ENCODE data around the gene ETV5. TPM values are rescaled to one million over a fixed set of nuclear protein-coding genes. Genes with fewer than 3 reads are reported as not detected.

The ETV5 gene
- total RNA-seq (2021) (39.3 and 65.7 TPM in 2 replicates), Bru-seq, nascent RNA (percentile 92 among the genes with signal in this experiment), BruChase-seq, experiment 1, labeled RNA remaining after a 2-hour chase (percentile 67 among the genes with signal in this experiment), BruChase-seq, experiment 2, labeled RNA remaining after a 6-hour chase (percentile 88 among the genes with signal in this experiment)
- long read RNA-seq, full-length matches to known transcripts, result 22 of 32 reads
- long read RNA-seq, partial matches to known transcripts, result 3 of 32 reads
- long read RNA-seq, other reads (novel, unspliced or antisense), result 7 of 32 reads

GRCh38 chr3:186108941-186109865, at the start of gene ETV5:
Gene ETV5 (minus strand): TSS chr3:186109089. CDS start chr3:186105868, 3,221 bp downstream.
- ChIA-PET POLR2A (ENCODE audit: unreplicated experiment) (interaction anchor here (0.6 to 0.7 kb wide), 3 partner anchors 30 to 461 kb away, joined by 3 to 12 read pairs (median 6); no protein-coding TSS in a partner anchor), CTCF (interaction anchor here (1.0 kb wide), 1 partner anchor 166 kb away, joined by 3 read pairs; no protein-coding TSS in a partner anchor)
- H3K9me2 ChIP-seq (ENCODE audit: insufficient read depth), result no peaks in the 10 kb centered on the region
- H3K4me2 ChIP-seq, result peak within 1 kb of the TSS; percentile 92
- peaks cover 12% of the 10 kb centered on the region for H3K36me3 ChIP-seq (ENCODE audit: low read depth)
- peak within 1 kb of the TSS; percentile 87 for H3K4me3 ChIP-seq
- H3K9me3 ChIP-seq (ENCODE audit: insufficient read depth, low read depth), result no peaks in the 10 kb centered on the region
- H2AFZ ChIP-seq, result peak within 1 kb of the TSS; percentile 88
- intact Hi-C loops (cut with micrococcal nuclease; ENCODE audit: unreplicated experiment), result loop anchor here (1.0 to 10.0 kb wide), 7 partner anchors 113 to 673 kb away; partner anchors contain the start of genes DNAJB11 and EIF4A2
- no TSS peak for BruUV-seq (replicated peaks)
- peaks cover 40% of the 10 kb centered on the region for H3K79me2 ChIP-seq (ENCODE audit: low read depth)
- peak; percentile 100 for DNase-seq
- no peaks in the 10 kb centered on the region for H4K20me1 ChIP-seq (ENCODE audit: insufficient read depth)
- H3F3A ChIP-seq (ENCODE audit: insufficient read depth, low read depth), result peaks cover 32% of the 10 kb centered on the region
- H3K27ac ChIP-seq, result peak within 1 kb of the TSS; percentile 80
- TF ChIP-seq EZH2 (IDR thresholded peaks at IDR 0.05; ENCODE audit: low read depth) (no peak), CTCF (conservative IDR thresholded peaks at IDR 0.05) (no peak)
- H3K27me3 ChIP-seq (ENCODE audit: insufficient read depth, low read depth), result no peaks in the 10 kb centered on the region
- H3K4me1 ChIP-seq (replicated peaks; ENCODE audit: insufficient read depth), result peaks cover 40% of the 10 kb centered on the region

GRCh38 chr3:186154641-186155040, 45.8 kb upstream of the ETV5 start:
- H3K9me2 ChIP-seq (ENCODE audit: insufficient read depth), result no peaks in the 10 kb centered on the region
- DNase-seq, result no peak
- H3K27ac ChIP-seq, result no peak overlapping the region
- H3K9me3 ChIP-seq (ENCODE audit: insufficient read depth, low read depth), result no peaks in the 10 kb centered on the region
- no peaks in the 10 kb centered on the region for H3K79me2 ChIP-seq (ENCODE audit: low read depth)
- TF ChIP-seq EZH2 (IDR thresholded peaks at IDR 0.05; ENCODE audit: low read depth) (no peak), CTCF (conservative IDR thresholded peaks at IDR 0.05) (no peak)
- H3F3A ChIP-seq (ENCODE audit: insufficient read depth, low read depth), result no peaks in the 10 kb centered on the region
- H3K27me3 ChIP-seq (ENCODE audit: insufficient read depth, low read depth), result no peaks in the 10 kb centered on the region
- intact Hi-C loops (cut with micrococcal nuclease; ENCODE audit: unreplicated experiment), result no loop called here
- no TSS peak for BruUV-seq (replicated peaks)
- no peaks in the 10 kb centered on the region for H3K36me3 ChIP-seq (ENCODE audit: low read depth)
- H2AFZ ChIP-seq, result no peak overlapping the region
- no peaks in the 10 kb centered on the region for H3K4me1 ChIP-seq (replicated peaks; ENCODE audit: insufficient read depth)
- H4K20me1 ChIP-seq (ENCODE audit: insufficient read depth), result no peaks in the 10 kb centered on the region
- no peak overlapping the region for H3K4me3 ChIP-seq
- ChIA-PET POLR2A (ENCODE audit: unreplicated experiment) (interaction anchor here (0.7 kb wide), 1 partner anchor 60 kb away, joined by 3 read pairs; no protein-coding TSS in a partner anchor), CTCF (no interaction called here)
- H3K4me2 ChIP-seq, result no peak overlapping the region

- DNase-seq, result no peak
- no TSS peak for BruUV-seq (replicated peaks)
- no peaks in the 10 kb centered on the region for H3K4me1 ChIP-seq (replicated peaks; ENCODE audit: insufficient read depth)
- intact Hi-C loops (cut with micrococcal nuclease; ENCODE audit: unreplicated experiment), result no loop called here
- H3K4me3 ChIP-seq, result no peak overlapping the region
- H2AFZ ChIP-seq, result no peak overlapping the region
- ChIA-PET POLR2A (ENCODE audit: unreplicated experiment) (interaction anchor here (0.6 kb wide), 1 partner anchor 10 kb away, joined by 4 read pairs; no protein-coding TSS in a partner anchor), CTCF (no interaction called here)
- H3K79me2 ChIP-seq (ENCODE audit: low read depth), result no peaks in the 10 kb centered on the region
- no peaks in the 10 kb centered on the region for H3K36me3 ChIP-seq (ENCODE audit: low read depth)
- H3K9me2 ChIP-seq (ENCODE audit: insufficient read depth), result no peaks in the 10 kb centered on the region
- H3F3A ChIP-seq (ENCODE audit: insufficient read depth, low read depth), result no peaks in the 10 kb centered on the region
- no peak overlapping the region for H3K27ac ChIP-seq
- H4K20me1 ChIP-seq (ENCODE audit: insufficient read depth), result no peaks in the 10 kb centered on the region
- no peak overlapping the region for H3K4me2 ChIP-seq
- TF ChIP-seq CTCF (conservative IDR thresholded peaks at IDR 0.05) (no peak), EZH2 (IDR thresholded peaks at IDR 0.05; ENCODE audit: low read depth) (no peak)
- H3K9me3 ChIP-seq (ENCODE audit: insufficient read depth, low read depth), result no peaks in the 10 kb centered on the region
- H3K27me3 ChIP-seq (ENCODE audit: insufficient read depth, low read depth), result no peaks in the 10 kb centered on the region
Measured at GRCh38 chr3:186152889-186153292, 44.0 kb upstream of the ETV5 start.
